ENCODE measurements around the gene PRELID2.

Gene PRELID2

GRCh38 chr5:145793574-145793973 is 41.6 kb downstream of the PRELID2 start:
- no peak for DNase-seq

- DNase-seq: no peak
Measured at GRCh38 chr5:145792840-145793239, 42.3 kb downstream of the PRELID2 start.

- DNase-seq: no peak
Measured at GRCh38 chr5:145791866-145792265, 43.3 kb downstream of the PRELID2 start.

- DNase-seq: no peak
Measured at GRCh38 chr5:145787996-145788395, 47.1 kb downstream of the PRELID2 start.

GRCh38 chr5:145787507-145787906 is 47.6 kb downstream of the PRELID2 start:
- DNase-seq: no peak

- no peak for DNase-seq
Measured at GRCh38 chr5:145787001-145787400, 48.1 kb downstream of the PRELID2 start.

- no peak for DNase-seq
Measured at GRCh38 chr5:145780982-145781381, 54.2 kb downstream of the PRELID2 start.

GRCh38 chr5:145778144-145778900 is 56.8 kb downstream of the PRELID2 start:
- DNase-seq: no peak

- DNase-seq: no peak
Measured at GRCh38 chr5:145777445-145778063, 57.6 kb downstream of the PRELID2 start.

GRCh38 chr5:145776886-145777285 is 58.3 kb downstream of the PRELID2 start:
- no peak for DNase-seq

GRCh38 chr5:145775893-145776444 is 59.2 kb downstream of the PRELID2 start:
- DNase-seq: no peak

- DNase-seq: no peak
Measured at GRCh38 chr5:145775411-145775810, 59.7 kb downstream of the PRELID2 start.

GRCh38 chr5:145774442-145774841 is 60.7 kb downstream of the PRELID2 start:
- no peak for DNase-seq

- DNase-seq: no peak
Measured at GRCh38 chr5:145772466-145772865, 62.7 kb downstream of the PRELID2 start.

GRCh38 chr5:145768863-145769262 is 66.3 kb downstream of the PRELID2 start:
- no peak for DNase-seq

GRCh38 chr5:145764325-145764724 is 70.8 kb downstream of the PRELID2 start:
- no peak for DNase-seq

- no peak for DNase-seq
Measured at GRCh38 chr5:145762833-145763232, 72.3 kb downstream of the PRELID2 start.

- DNase-seq: no peak
Measured at GRCh38 chr5:145761254-145761653, 73.9 kb downstream of the PRELID2 start.

GRCh38 chr5:145760660-145761059 is 74.5 kb downstream of the PRELID2 start:
- DNase-seq: no peak

- DNase-seq: no peak
Measured at GRCh38 chr5:145752947-145753346, 82.2 kb downstream of the PRELID2 start.

- DNase-seq: no peak
Measured at GRCh38 chr5:145752534-145752933, 82.6 kb downstream of the PRELID2 start.

GRCh38 chr5:145750199-145750598 is 84.9 kb downstream of the PRELID2 start:
- DNase-seq: no peak

GRCh38 chr5:145743396-145744061 is 91.6 kb downstream of the PRELID2 start:
- no peak for DNase-seq

- DNase-seq: no peak
Measured at GRCh38 chr5:145739843-145740242, 95.3 kb downstream of the PRELID2 start.
